ENCODE measurements around the gene GLI3.

Gene GLI3

GRCh38 chr7:42107484-42108240, 129.3 kb downstream of the GLI3 start:
- H3K4me3 ChIP-seq (ENCODE audit: low read depth, low read length), result no peak overlapping the region
- in situ Hi-C loops (cut with HindIII; ENCODE audit: low pct_ligation_motif_present, low sequenced_read_pairs), result no loop called here

GRCh38 chr7:42106562-42106961, 130.4 kb downstream of the GLI3 start:
- in situ Hi-C loops (cut with HindIII; ENCODE audit: low pct_ligation_motif_present, low sequenced_read_pairs), result no loop called here
- H3K36me3 ChIP-seq (replicated peaks), result no peaks in the 10 kb centered on the region
- TF ChIP-seq CTCF (IDR thresholded peaks at IDR 0.05; ENCODE audit: low read depth, low read length, missing control alignments), result no peak
- no peak for DNase-seq
- no peaks in the 10 kb centered on the region for H3K27me3 ChIP-seq (replicated peaks)
- no peak overlapping the region for H3K27ac ChIP-seq
- no peak overlapping the region for H3K4me3 ChIP-seq (ENCODE audit: low read depth, low read length)

More at GRCh38 chr7:42107484-42108240, 129.3 kb downstream of the GLI3 start:
- Histone ChIP-seq H3K27me3 (replicated peaks) (no peaks in the 10 kb centered on the region), H3K27ac (no peak overlapping the region), H3K36me3 (replicated peaks) (no peaks in the 10 kb centered on the region)
- no peak for DNase-seq
- TF ChIP-seq CTCF (IDR thresholded peaks at IDR 0.05; ENCODE audit: low read depth, low read length, missing control alignments), result no peak

- DNase-seq, result no peak
- no peak for TF ChIP-seq CTCF (IDR thresholded peaks at IDR 0.05; ENCODE audit: low read depth, low read length, missing control alignments)
- in situ Hi-C loops (cut with HindIII; ENCODE audit: low pct_ligation_motif_present, low sequenced_read_pairs), result no loop called here
- H3K27me3 ChIP-seq (replicated peaks), result no peaks in the 10 kb centered on the region
- no peaks in the 10 kb centered on the region for H3K36me3 ChIP-seq (replicated peaks)
- no peak overlapping the region for H3K4me3 ChIP-seq (ENCODE audit: low read depth, low read length)
- H3K27ac ChIP-seq, result no peak overlapping the region
Observed at GRCh38 chr7:42105554-42106358, 131.3 kb downstream of the GLI3 start.

GRCh38 chr7:42104694-42105093, 132.3 kb downstream of the GLI3 start:
- no peak overlapping the region for H3K27ac ChIP-seq
- H3K27me3 ChIP-seq (replicated peaks), result no peaks in the 10 kb centered on the region
- no peak for TF ChIP-seq CTCF (IDR thresholded peaks at IDR 0.05; ENCODE audit: low read depth, low read length, missing control alignments)
- in situ Hi-C loops (cut with HindIII; ENCODE audit: low pct_ligation_motif_present, low sequenced_read_pairs), result no loop called here
- no peaks in the 10 kb centered on the region for H3K36me3 ChIP-seq (replicated peaks)
- DNase-seq, result no peak
- H3K4me3 ChIP-seq (ENCODE audit: low read depth, low read length), result no peak overlapping the region

- TF ChIP-seq CTCF (IDR thresholded peaks at IDR 0.05; ENCODE audit: low read depth, low read length, missing control alignments), result no peak
- H3K27ac ChIP-seq, result no peak overlapping the region
- no peaks in the 10 kb centered on the region for H3K27me3 ChIP-seq (replicated peaks)
- H3K4me3 ChIP-seq (ENCODE audit: low read depth, low read length), result no peak overlapping the region
- H3K36me3 ChIP-seq (replicated peaks), result no peaks in the 10 kb centered on the region
- no peak for DNase-seq
- in situ Hi-C loops (cut with HindIII; ENCODE audit: low pct_ligation_motif_present, low sequenced_read_pairs), result no loop called here
Observed at GRCh38 chr7:42104231-42104630, 132.8 kb downstream of the GLI3 start.

Measured in brain microvascular endothelial cell (primary cell).